ENCODE measurements around the gene OCIAD2. TPM values are rescaled to one million over a fixed set of nuclear protein-coding genes. Genes with fewer than 3 reads are reported as not detected.

Gene OCIAD2
- total RNA-seq, 2 donors from 2014 or later: 65.7 to 73.9 TPM

- no peaks in the 10 kb centered on the region for H3K9me3 Mint-ChIP-seq
- 43 to 71% methylated on average over 1 of the region's 1 CpG for WGBS, 2 experiments (ENCODE audit: insufficient coverage in 1 of 2, insufficient read length in 1 of 2)
- peak; percentile 81 for DNase-seq
Observed at GRCh38 chr4:48943387-48943786, 36.8 kb upstream of the OCIAD2 start.

GRCh38 chr4:48939785-48940184, 33.2 kb upstream of the OCIAD2 start:
- no peak overlapping the region for H3K9ac ChIP-seq (ENCODE audit: extremely low read depth, low read length, poor library complexity, severe bottlenecking)
- Mint-ChIP-seq H3K27ac (no peak overlapping the region), H3K4me3 (no peak overlapping the region), H3K4me1 (no peaks in the 10 kb centered on the region), H3K9me3 (peaks cover 4% of the 10 kb centered on the region), H3K27me3 (ENCODE audit: insufficient read depth) (peaks cover 10% of the 10 kb centered on the region), H3K36me3 (ENCODE audit: low read depth) (no peaks in the 10 kb centered on the region)
- no peaks in the 10 kb centered on the region for H3K4me1 ChIP-seq (ENCODE audit: control insufficient read depth, insufficient read depth, low read length)
- TF ChIP-seq CTCF (conservative IDR thresholded peaks at IDR 0.05): no peak
- no peak overlapping the region for H3K27ac ChIP-seq (ENCODE audit: low read depth, low read length)
- no peak overlapping the region for H3K4me3 ChIP-seq (ENCODE audit: low read length)
- peaks cover 19% of the 10 kb centered on the region for H3K27me3 ChIP-seq (ENCODE audit: control insufficient read depth, insufficient read depth, low read length, poor library complexity, severe bottlenecking)
- no peaks in the 10 kb centered on the region for H3K9me3 ChIP-seq (ENCODE audit: control insufficient read depth, low read length)
- no peaks in the 10 kb centered on the region for H3K36me3 ChIP-seq (ENCODE audit: control insufficient read depth, insufficient read depth, low read length)
- DNase-seq: no peak

More at GRCh38 chr4:48943387-48943786, 36.8 kb upstream of the OCIAD2 start:
- Histone ChIP-seq H3K9ac (ENCODE audit: extremely low read depth, low read length, poor library complexity, severe bottlenecking) (no peak overlapping the region), H3K4me3 (ENCODE audit: low read length) (no peak overlapping the region), H3K36me3 (ENCODE audit: control insufficient read depth, insufficient read depth, low read length) (no peaks in the 10 kb centered on the region), H3K27ac (ENCODE audit: low read depth, low read length) (no peak overlapping the region), H3K27me3 (ENCODE audit: control insufficient read depth, insufficient read depth, low read length, poor library complexity, severe bottlenecking) (peaks cover 19% of the 10 kb centered on the region), H3K4me1 (ENCODE audit: control insufficient read depth, insufficient read depth, low read length) (no peaks in the 10 kb centered on the region), H3K9me3 (ENCODE audit: control insufficient read depth, low read length) (no peaks in the 10 kb centered on the region)
- peaks cover 12% of the 10 kb centered on the region for H3K27me3 Mint-ChIP-seq (ENCODE audit: insufficient read depth)
- peak; percentile 82 for TF ChIP-seq CTCF (conservative IDR thresholded peaks at IDR 0.05)
- no peaks in the 10 kb centered on the region for H3K36me3 Mint-ChIP-seq (ENCODE audit: low read depth)
- H3K4me1 Mint-ChIP-seq: no peaks in the 10 kb centered on the region
- H3K4me3 Mint-ChIP-seq: no peak overlapping the region
- H3K27ac Mint-ChIP-seq: no peak overlapping the region

GRCh38 chr4:48938831-48939230, 32.3 kb upstream of the OCIAD2 start:
- TF ChIP-seq CTCF (conservative IDR thresholded peaks at IDR 0.05): no peak
- WGBS, 2 experiments (ENCODE audit: insufficient coverage in 1 of 2, insufficient read length in 1 of 2): 86% methylated on average over 3 of the region's 3 CpGs; no CpG with 5 or more reads in 1 of the 2 experiments
- no peak overlapping the region for H3K9ac ChIP-seq (ENCODE audit: extremely low read depth, low read length, poor library complexity, severe bottlenecking)
- Mint-ChIP-seq H3K4me3 (no peak overlapping the region), H3K27ac (no peak overlapping the region), H3K27me3 (ENCODE audit: insufficient read depth) (peaks cover 10% of the 10 kb centered on the region), H3K4me1 (no peaks in the 10 kb centered on the region), H3K36me3 (ENCODE audit: low read depth) (no peaks in the 10 kb centered on the region), H3K9me3 (peaks cover 4% of the 10 kb centered on the region)
- no peaks in the 10 kb centered on the region for H3K4me1 ChIP-seq (ENCODE audit: control insufficient read depth, insufficient read depth, low read length)
- H3K27me3 ChIP-seq (ENCODE audit: control insufficient read depth, insufficient read depth, low read length, poor library complexity, severe bottlenecking): peaks cover 19% of the 10 kb centered on the region
- H3K36me3 ChIP-seq (ENCODE audit: control insufficient read depth, insufficient read depth, low read length): no peaks in the 10 kb centered on the region
- no peaks in the 10 kb centered on the region for H3K9me3 ChIP-seq (ENCODE audit: control insufficient read depth, low read length)
- H3K4me3 ChIP-seq (ENCODE audit: low read length): no peak overlapping the region
- H3K27ac ChIP-seq (ENCODE audit: low read depth, low read length): no peak overlapping the region
- DNase-seq: no peak

Data from endodermal cell (in vitro differentiated cells).